ENCODE results near the gene VPS54.

Gene VPS54

DNA sequence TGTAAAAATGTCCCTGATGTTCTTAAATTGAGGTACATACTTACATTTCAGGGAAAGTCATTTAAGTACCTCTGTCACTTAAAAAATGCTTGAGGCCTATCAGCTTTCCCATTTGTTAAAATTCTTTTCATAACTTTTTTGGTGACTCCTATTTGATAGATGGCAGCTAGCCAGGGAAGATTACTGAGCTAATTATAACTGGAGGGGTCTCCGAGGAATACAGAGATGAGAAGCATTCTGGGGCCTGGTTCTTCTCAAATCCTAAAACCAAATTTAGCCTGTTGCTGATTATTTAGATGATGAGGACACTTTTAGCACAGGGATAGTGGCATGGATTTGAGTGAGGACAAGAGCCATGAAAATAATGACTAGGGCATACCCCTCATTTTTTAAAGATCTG, 172.7 kb downstream of the VPS54 start:
- DNase-seq = no peak

DNA sequence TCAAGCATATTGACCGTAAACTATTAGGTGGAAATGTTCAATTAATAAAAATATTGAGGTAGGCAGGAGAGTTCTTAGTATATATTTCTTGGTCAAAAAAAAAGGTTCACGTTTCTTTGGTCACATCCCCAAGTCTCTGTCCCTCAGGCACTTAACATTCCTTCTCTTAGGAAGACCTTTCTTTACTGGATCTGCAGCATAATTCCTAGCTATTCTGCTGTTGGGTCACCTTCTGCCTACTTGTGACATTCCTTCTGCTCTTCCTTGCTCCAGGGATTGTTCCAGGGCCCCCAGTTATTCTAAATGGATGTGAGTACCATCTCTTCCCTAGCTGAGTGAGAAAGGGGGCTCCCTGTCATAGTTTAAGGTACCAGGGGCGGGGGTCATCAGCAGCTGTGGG, 173.4 kb downstream of the VPS54 start:
- no peak for DNase-seq

DNA sequence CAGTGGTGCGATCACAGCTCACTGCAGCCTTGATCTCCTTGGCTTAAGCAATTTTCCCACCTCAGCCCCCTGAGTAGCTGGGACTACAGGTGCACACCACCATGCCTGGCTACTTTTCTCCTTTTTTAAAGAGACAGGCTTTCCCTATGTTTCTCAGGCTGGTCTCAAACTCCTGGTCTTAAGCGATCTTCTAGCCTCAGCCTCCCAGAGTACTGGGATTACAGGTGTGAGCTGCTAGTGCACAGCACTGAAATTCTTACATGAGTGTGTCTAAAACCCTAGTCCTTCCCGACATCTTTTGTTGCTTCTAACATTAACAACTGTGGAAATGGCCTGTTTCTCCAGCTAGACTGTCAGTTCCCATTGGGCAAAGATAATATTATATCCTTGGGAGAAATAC, 174.6 kb downstream of the VPS54 start:
- DNase-seq = no peak

DNA sequence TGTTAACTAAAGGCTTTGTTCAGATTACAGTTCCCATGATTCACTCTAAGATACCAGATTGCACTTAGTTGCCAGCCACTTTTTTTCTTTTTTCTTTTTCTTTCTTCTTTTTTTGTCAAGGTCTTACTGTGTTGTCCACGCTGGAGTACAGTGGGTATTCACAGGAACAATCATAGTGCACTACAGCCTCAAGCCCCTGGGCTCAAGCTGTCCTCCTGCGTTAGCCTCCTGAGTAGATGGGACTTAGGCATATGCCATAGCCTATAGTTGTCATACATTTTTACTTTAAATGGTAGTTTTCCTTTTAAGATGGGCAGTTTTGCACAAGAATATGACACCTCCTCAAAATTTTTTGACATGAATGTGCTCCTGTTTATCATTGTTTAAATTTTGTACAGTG, 175.4 kb downstream of the VPS54 start:
- no peak for DNase-seq

DNA sequence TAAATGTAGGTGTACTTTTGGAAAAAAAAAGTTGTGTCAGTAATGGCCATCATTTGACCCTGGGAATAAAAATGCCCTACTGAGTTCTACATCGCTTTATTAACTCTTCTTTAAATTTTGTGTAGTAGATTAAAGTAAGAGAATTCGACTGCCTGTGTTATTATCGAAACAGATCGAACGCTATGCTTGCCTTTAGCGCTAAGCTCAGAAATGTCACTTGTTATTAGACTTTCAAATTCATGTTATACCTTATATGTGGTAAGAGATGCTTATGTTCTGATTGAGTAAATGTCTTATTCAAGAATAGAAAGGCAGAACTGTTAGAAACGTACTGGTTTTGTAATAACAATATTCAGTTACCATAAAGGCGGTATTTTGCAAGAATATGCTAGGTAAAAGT, 176.1 kb downstream of the VPS54 start:
- no peak for DNase-seq

DNA sequence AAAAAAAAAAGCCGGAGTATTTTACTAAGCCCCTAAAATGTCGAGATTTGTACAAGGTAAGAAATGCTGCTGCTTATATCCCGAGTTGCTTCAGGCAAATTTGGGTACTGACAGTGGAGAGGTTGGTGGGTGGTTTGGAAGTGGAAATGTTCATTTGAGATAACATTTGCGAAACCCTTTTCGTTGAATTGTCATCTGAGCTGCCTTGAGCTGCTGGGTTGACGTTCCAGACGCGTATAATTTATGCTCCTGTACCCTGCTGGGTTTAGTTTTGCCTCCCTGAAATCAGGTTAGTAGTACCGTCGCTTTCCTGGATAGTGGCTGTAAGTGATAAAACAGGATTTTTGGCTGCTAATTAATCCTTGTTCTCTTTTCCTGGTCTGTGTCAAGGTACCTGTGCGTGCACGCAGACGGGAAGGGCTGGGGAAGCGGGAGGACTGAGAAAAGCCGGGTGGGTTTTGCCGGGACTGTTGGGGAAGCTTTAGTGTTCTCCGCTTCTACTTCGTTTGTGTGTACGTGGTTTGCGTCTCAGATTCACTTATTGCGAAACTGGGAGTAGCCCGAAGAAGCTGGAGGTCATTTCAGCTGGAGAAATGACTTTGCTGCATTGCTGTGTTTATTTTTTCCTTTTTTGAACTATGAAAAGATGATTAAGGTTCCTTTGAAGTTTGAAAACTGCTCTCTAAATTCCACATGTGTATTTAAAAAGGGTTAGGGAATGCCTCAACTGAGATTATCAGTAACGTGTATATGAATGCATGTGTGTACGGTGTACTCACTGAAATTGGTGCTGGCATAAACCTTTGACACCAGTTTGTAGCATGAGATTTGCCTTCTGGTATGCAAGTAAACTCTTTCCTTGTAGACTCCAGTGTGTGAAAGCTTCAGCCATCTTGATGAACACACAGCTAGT, 176.8 kb downstream of the VPS54 start:
- peak in 13 of 56 donors; percentile 3 to 57 (median 29) for DNase-seq
